Stimulated activated effector memory CD8-positive, alpha-beta T cell treated with anti-CD3 and anti-CD28 coated beads, Interleukin-12 subunit alpha, Interleukin-12 subunit beta, amount 100 ng/mL, for 72 hours (primary cell): ENCODE data around the gene PDE6A.

Source experiments
- ATAC-seq: fragments of 150-1000 bp; cut with Tn5 transposase; 2 replicates; pipeline ENCODE4 v1.10.0; 2021
- DNase-seq, 2 donors: peaks; one replicate each; pipeline ENCODE4 v3.0.0; 2021 to 2022; ENCODE audit warnings: low spot score in 2 of 2
- H3K27ac Mint-ChIP-seq: one replicate; pipeline ENCODE4 v1.8.0; 2022; ENCODE audit warnings: mild to moderate bottlenecking, mixed read lengths
- H3K36me3 Mint-ChIP-seq: one replicate; pipeline ENCODE4 v1.8.0; 2022; ENCODE audit warnings: mild to moderate bottlenecking, mixed read lengths
- H3K4me1 Mint-ChIP-seq: one replicate; pipeline ENCODE4 v1.8.0; 2022; ENCODE audit warnings: mixed read lengths
- H3K4me3 Mint-ChIP-seq: one replicate; pipeline ENCODE4 v1.8.0; 2022; ENCODE audit warnings: mild to moderate bottlenecking, mixed read lengths
- H3K9me3 Mint-ChIP-seq: one replicate; pipeline ENCODE4 v1.8.0; 2022; ENCODE audit warnings: mixed read lengths

Gene PDE6A

GRCh38 chr5:149853701-149854100, 90.9 kb downstream of the PDE6A start:
- H3K4me3 Mint-ChIP-seq = no peak overlapping the region
- H3K36me3 Mint-ChIP-seq = no peaks in the 10 kb centered on the region
- H3K9me3 Mint-ChIP-seq = no peaks in the 10 kb centered on the region
- DNase-seq (no peak), ATAC-seq (no peak)
- H3K27ac Mint-ChIP-seq = no peak overlapping the region
- H3K4me1 Mint-ChIP-seq = no peaks in the 10 kb centered on the region

GRCh38 chr5:149853331-149853648, 91.3 kb downstream of the PDE6A start:
- DNase-seq (no peak), ATAC-seq (no peak)
- Mint-ChIP-seq H3K36me3 (no peaks in the 10 kb centered on the region), H3K4me3 (no peak overlapping the region), H3K9me3 (no peaks in the 10 kb centered on the region), H3K4me1 (no peaks in the 10 kb centered on the region), H3K27ac (no peak overlapping the region)

- H3K4me3 Mint-ChIP-seq = no peak overlapping the region
- DNase-seq (peak in 1 of 2 donors; percentile 63), ATAC-seq (no peak)
- no peaks in the 10 kb centered on the region for H3K4me1 Mint-ChIP-seq
- no peaks in the 10 kb centered on the region for H3K9me3 Mint-ChIP-seq
- no peak overlapping the region for H3K27ac Mint-ChIP-seq
- H3K36me3 Mint-ChIP-seq = peaks cover 3% of the 10 kb centered on the region
Measured at GRCh38 chr5:149852641-149853330, 91.8 kb downstream of the PDE6A start.

- H3K4me1 Mint-ChIP-seq = no peaks in the 10 kb centered on the region
- DNase-seq (no peak), ATAC-seq (no peak)
- H3K9me3 Mint-ChIP-seq = no peaks in the 10 kb centered on the region
- H3K27ac Mint-ChIP-seq = peak overlapping the region; percentile 11
- H3K4me3 Mint-ChIP-seq = no peak overlapping the region
- H3K36me3 Mint-ChIP-seq = peaks cover 11% of the 10 kb centered on the region
Measured at GRCh38 chr5:149851211-149851610, 93.4 kb downstream of the PDE6A start.

- no peak for ATAC-seq
- Mint-ChIP-seq H3K4me1 (no peaks in the 10 kb centered on the region), H3K4me3 (no peak overlapping the region), H3K27ac (peak overlapping the region; percentile 11), H3K9me3 (no peaks in the 10 kb centered on the region), H3K36me3 (peaks cover 11% of the 10 kb centered on the region)
- no peak for DNase-seq
Measured at GRCh38 chr5:149849966-149850910, 94.4 kb downstream of the PDE6A start.

- no peaks in the 10 kb centered on the region for H3K4me1 Mint-ChIP-seq
- ATAC-seq = no peak
- no peak overlapping the region for H3K27ac Mint-ChIP-seq
- H3K4me3 Mint-ChIP-seq = no peak overlapping the region
- DNase-seq = no peak
- peaks cover 11% of the 10 kb centered on the region for H3K36me3 Mint-ChIP-seq
- no peaks in the 10 kb centered on the region for H3K9me3 Mint-ChIP-seq
Measured at GRCh38 chr5:149849280-149849965, 95.2 kb downstream of the PDE6A start.

- H3K9me3 Mint-ChIP-seq = no peaks in the 10 kb centered on the region
- H3K36me3 Mint-ChIP-seq = peaks cover 11% of the 10 kb centered on the region
- DNase-seq (no peak), ATAC-seq (no peak)
- no peak overlapping the region for H3K27ac Mint-ChIP-seq
- no peaks in the 10 kb centered on the region for H3K4me1 Mint-ChIP-seq
- no peak overlapping the region for H3K4me3 Mint-ChIP-seq
Measured at GRCh38 chr5:149847611-149848010, 97.0 kb downstream of the PDE6A start.

GRCh38 chr5:149846021-149846420, 98.6 kb downstream of the PDE6A start:
- no peak overlapping the region for H3K27ac Mint-ChIP-seq
- peaks cover 17% of the 10 kb centered on the region for H3K36me3 Mint-ChIP-seq
- H3K4me1 Mint-ChIP-seq = no peaks in the 10 kb centered on the region
- H3K4me3 Mint-ChIP-seq = no peak overlapping the region
- DNase-seq = no peak
- no peak for ATAC-seq
- no peaks in the 10 kb centered on the region for H3K9me3 Mint-ChIP-seq

GRCh38 chr5:149845601-149846000, 99.0 kb downstream of the PDE6A start:
- no peaks in the 10 kb centered on the region for H3K4me1 Mint-ChIP-seq
- no peak overlapping the region for H3K4me3 Mint-ChIP-seq
- DNase-seq (no peak), ATAC-seq (no peak)
- no peaks in the 10 kb centered on the region for H3K9me3 Mint-ChIP-seq
- H3K27ac Mint-ChIP-seq = no peak overlapping the region
- peaks cover 17% of the 10 kb centered on the region for H3K36me3 Mint-ChIP-seq

- no peaks in the 10 kb centered on the region for H3K4me1 Mint-ChIP-seq
- no peak overlapping the region for H3K27ac Mint-ChIP-seq
- peaks cover 8% of the 10 kb centered on the region for H3K36me3 Mint-ChIP-seq
- H3K4me3 Mint-ChIP-seq = no peak overlapping the region
- ATAC-seq (no peak), DNase-seq (no peak)
- no peaks in the 10 kb centered on the region for H3K9me3 Mint-ChIP-seq
Measured at GRCh38 chr5:149841851-149842793, 102.5 kb downstream of the PDE6A start.

- ATAC-seq (no peak), DNase-seq (no peak)
- Mint-ChIP-seq H3K27ac (no peak overlapping the region), H3K9me3 (no peaks in the 10 kb centered on the region), H3K4me1 (no peaks in the 10 kb centered on the region), H3K36me3 (peaks cover 6% of the 10 kb centered on the region), H3K4me3 (no peak overlapping the region)
Measured at GRCh38 chr5:149840226-149840825, 104.3 kb downstream of the PDE6A start.

- Mint-ChIP-seq H3K4me1 (no peaks in the 10 kb centered on the region), H3K36me3 (peaks cover 6% of the 10 kb centered on the region), H3K4me3 (no peak overlapping the region), H3K27ac (no peak overlapping the region), H3K9me3 (no peaks in the 10 kb centered on the region)
- ATAC-seq (no peak), DNase-seq (no peak)
Measured at GRCh38 chr5:149839761-149840160, 104.8 kb downstream of the PDE6A start.

- no peak overlapping the region for H3K4me3 Mint-ChIP-seq
- no peaks in the 10 kb centered on the region for H3K4me1 Mint-ChIP-seq
- H3K9me3 Mint-ChIP-seq = no peaks in the 10 kb centered on the region
- H3K36me3 Mint-ChIP-seq = peaks cover 6% of the 10 kb centered on the region
- H3K27ac Mint-ChIP-seq = no peak overlapping the region
- ATAC-seq (no peak), DNase-seq (no peak)
Measured at GRCh38 chr5:149838881-149839739, 105.5 kb downstream of the PDE6A start.
